Muscle layer of colon (tissue), 2 donors: ENCODE results near the gene CNTNAP2.

Source experiments
- H3K27ac ChIP-seq: one replicate; pipeline ENCODE4 v1.7.0; 2013; ENCODE audit warnings: low read depth, mild to moderate bottlenecking, low read length, moderate library complexity
- H3K27me3 ChIP-seq, 2 donors: one replicate each; pipeline ENCODE4 v1.7.0; 2013; ENCODE audit warnings: low read length in 2 of 2, mild to moderate bottlenecking in 2 of 2; ENCODE audit not compliant: insufficient read depth in 2 of 2, control insufficient read depth in 1 of 2
- H3K36me3 ChIP-seq: one replicate; pipeline ENCODE4 v1.7.0; 2013; ENCODE audit warnings: mild to moderate bottlenecking, low read length; ENCODE audit not compliant: insufficient read depth
- H3K4me1 ChIP-seq: one replicate; pipeline ENCODE4 v1.7.0; 2013; ENCODE audit warnings: mild to moderate bottlenecking, low read length; ENCODE audit not compliant: insufficient read depth
- H3K4me3 ChIP-seq, 2 donors: one replicate each; pipeline ENCODE4 v1.7.0; 2013; ENCODE audit warnings: low read length in 2 of 2, low read depth in 1 of 2, mild to moderate bottlenecking in 1 of 2, moderate library complexity in 1 of 2
- H3K9ac ChIP-seq: one replicate; pipeline ENCODE4 v1.7.0; 2013; ENCODE audit warnings: low read length
- H3K9me3 ChIP-seq: one replicate; pipeline ENCODE4 v1.7.0; 2013; ENCODE audit warnings: mild to moderate bottlenecking, low read length
- donor health status: abdominal sarcoma.
- donor health status: Adenocarcinoma of cecum.

The CNTNAP2 gene

DNA sequence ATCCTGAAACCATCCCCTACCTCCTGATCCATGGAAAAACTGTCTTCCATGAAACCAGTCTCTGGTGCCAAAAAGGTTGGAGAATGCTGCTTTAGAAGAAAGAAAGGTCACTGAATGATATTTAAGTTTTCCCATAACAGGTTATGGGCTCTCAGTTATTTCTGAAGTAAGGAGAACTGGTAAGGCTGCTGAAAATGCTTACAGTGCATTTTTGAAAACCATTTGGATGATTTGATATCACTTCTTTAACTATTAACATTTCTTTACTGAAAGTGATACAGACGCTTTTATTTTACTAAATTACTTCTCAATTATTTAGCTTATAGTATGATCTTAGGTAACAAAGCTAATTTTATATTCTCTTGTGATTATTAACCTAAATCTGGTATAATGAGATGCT lies 1379.6 kb downstream of the CNTNAP2 start:
- no peaks in the 10 kb centered on the region for H3K27me3 ChIP-seq
- H3K9ac ChIP-seq: no peak overlapping the region
- no peaks in the 10 kb centered on the region for H3K36me3 ChIP-seq
- H3K4me3 ChIP-seq: no peak overlapping the region
- H3K9me3 ChIP-seq: no peaks in the 10 kb centered on the region
- H3K4me1 ChIP-seq: no peaks in the 10 kb centered on the region
- no peak overlapping the region for H3K27ac ChIP-seq

GRCh38 chr7:147497246-147497645 lies 1380.6 kb downstream of the CNTNAP2 start:
- Histone ChIP-seq H3K36me3 (no peaks in the 10 kb centered on the region), H3K27me3 (no peaks in the 10 kb centered on the region), H3K4me3 (no peak overlapping the region), H3K27ac (no peak overlapping the region), H3K4me1 (no peaks in the 10 kb centered on the region), H3K9me3 (no peaks in the 10 kb centered on the region), H3K9ac (no peak overlapping the region)

- H3K27ac ChIP-seq: no peak overlapping the region
Measured at GRCh38 chr7:147498081-147498480, 1381.5 kb downstream of the CNTNAP2 start.

GRCh38 chr7:147509035-147509501 lies 1392.5 kb downstream of the CNTNAP2 start:
- H3K27me3 ChIP-seq: no peaks in the 10 kb centered on the region

More at GRCh38 chr7:147498081-147498480, 1381.5 kb downstream of the CNTNAP2 start:
- no peak overlapping the region for H3K9ac ChIP-seq
- no peaks in the 10 kb centered on the region for H3K36me3 ChIP-seq
- no peak overlapping the region for H3K4me3 ChIP-seq
- no peaks in the 10 kb centered on the region for H3K4me1 ChIP-seq
- no peaks in the 10 kb centered on the region for H3K9me3 ChIP-seq
- H3K27me3 ChIP-seq: no peaks in the 10 kb centered on the region

DNA sequence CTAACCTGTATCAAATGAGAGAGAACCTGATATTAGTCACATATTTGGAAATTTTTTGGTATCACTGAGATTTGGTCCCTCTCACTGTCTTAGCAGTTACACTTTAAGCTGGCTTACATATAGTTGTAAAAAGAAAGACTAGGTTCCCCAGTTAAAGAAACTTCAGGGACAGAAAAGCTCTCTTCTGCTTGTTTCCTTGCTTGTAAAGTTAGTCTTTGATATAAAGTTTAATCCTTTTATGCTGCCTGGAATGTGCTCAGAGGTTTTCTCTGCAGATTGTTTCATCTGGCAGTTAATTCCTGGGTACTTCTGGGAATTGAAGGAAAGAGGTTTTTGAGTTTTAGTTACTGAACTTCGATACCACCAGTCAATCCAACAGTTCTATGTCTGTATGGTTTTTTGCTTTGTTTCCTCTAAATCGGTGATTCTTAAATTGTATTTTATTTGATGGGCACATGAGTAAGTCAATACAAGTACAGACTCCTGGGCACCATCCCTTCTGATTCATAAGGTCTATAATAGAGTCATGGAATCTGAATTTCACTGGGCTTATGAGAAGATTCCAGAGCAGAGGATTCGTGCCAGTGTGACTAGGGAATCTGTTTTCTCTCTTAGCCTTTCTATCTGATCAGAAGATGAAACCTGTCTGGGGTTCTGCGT lies 1393.1 kb downstream of the CNTNAP2 start:
- no peak overlapping the region for H3K4me3 ChIP-seq
- H3K9ac ChIP-seq: no peak overlapping the region

More at GRCh38 chr7:147509035-147509501, 1392.5 kb downstream of the CNTNAP2 start:
- Histone ChIP-seq H3K27ac (no peak overlapping the region), H3K4me3 (no peak overlapping the region), H3K9ac (no peak overlapping the region), H3K9me3 (no peaks in the 10 kb centered on the region), H3K36me3 (no peaks in the 10 kb centered on the region), H3K4me1 (no peaks in the 10 kb centered on the region)

DNA sequence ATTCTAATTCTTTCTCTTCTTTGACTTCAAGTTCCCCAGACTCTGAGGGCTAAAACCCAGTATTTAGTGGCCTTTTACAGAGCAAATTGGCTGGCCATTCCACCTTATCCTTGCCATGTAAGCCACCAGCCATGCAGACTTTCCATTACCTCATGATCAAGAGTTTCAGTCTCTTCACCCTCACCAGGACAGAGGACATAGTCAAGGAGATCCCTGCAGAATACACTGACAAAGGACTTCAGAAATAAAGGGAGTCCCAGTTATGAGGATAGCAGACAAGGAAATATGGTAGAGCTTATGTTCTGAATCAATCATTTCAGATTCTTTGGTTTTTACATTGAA lies 1393.6 kb downstream of the CNTNAP2 start:
- Histone ChIP-seq H3K27me3 (no peaks in the 10 kb centered on the region), H3K27ac (no peak overlapping the region), H3K36me3 (no peaks in the 10 kb centered on the region), H3K4me1 (no peaks in the 10 kb centered on the region), H3K9me3 (no peaks in the 10 kb centered on the region), H3K4me3 (no peak overlapping the region), H3K9ac (no peak overlapping the region)

More for the DNA sequence above, 1393.1 kb downstream of the CNTNAP2 start:
- no peaks in the 10 kb centered on the region for H3K36me3 ChIP-seq
- no peak overlapping the region for H3K27ac ChIP-seq
- H3K4me1 ChIP-seq: no peaks in the 10 kb centered on the region
- H3K9me3 ChIP-seq: no peaks in the 10 kb centered on the region
- no peaks in the 10 kb centered on the region for H3K27me3 ChIP-seq

DNA sequence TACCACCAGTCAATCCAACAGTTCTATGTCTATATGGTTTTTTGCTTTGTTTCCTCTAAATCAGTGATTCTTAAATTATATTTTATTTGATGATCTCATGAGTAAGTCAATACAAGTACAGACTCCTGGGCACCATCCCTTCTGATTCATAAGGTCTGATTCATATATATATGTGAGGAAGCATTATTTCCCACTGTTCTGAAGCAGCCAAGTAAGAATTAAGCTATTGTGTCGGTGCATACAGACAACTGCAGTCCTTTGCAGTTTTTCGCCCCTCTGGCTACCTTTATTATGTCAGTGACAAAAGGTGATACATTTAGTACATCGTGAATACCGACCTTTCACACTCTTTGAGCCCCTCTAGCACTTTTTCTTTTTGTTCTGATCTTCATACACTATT lies 1394.3 kb downstream of the CNTNAP2 start:
- Histone ChIP-seq H3K4me1 (no peaks in the 10 kb centered on the region), H3K9ac (no peak overlapping the region), H3K27me3 (no peaks in the 10 kb centered on the region), H3K4me3 (no peak overlapping the region), H3K9me3 (no peaks in the 10 kb centered on the region), H3K27ac (no peak overlapping the region), H3K36me3 (no peaks in the 10 kb centered on the region)

- H3K36me3 ChIP-seq: no peaks in the 10 kb centered on the region
- no peak overlapping the region for H3K27ac ChIP-seq
- H3K4me3 ChIP-seq: no peak overlapping the region
- no peaks in the 10 kb centered on the region for H3K9me3 ChIP-seq
- no peak overlapping the region for H3K9ac ChIP-seq
- no peaks in the 10 kb centered on the region for H3K4me1 ChIP-seq
- no peaks in the 10 kb centered on the region for H3K27me3 ChIP-seq
Measured at GRCh38 chr7:147513451-147513850, 1396.8 kb downstream of the CNTNAP2 start.

- no peaks in the 10 kb centered on the region for H3K9me3 ChIP-seq
- no peaks in the 10 kb centered on the region for H3K27me3 ChIP-seq
- no peak overlapping the region for H3K9ac ChIP-seq
- H3K4me3 ChIP-seq: no peak overlapping the region
- H3K27ac ChIP-seq: no peak overlapping the region
- H3K4me1 ChIP-seq: no peaks in the 10 kb centered on the region
- no peaks in the 10 kb centered on the region for H3K36me3 ChIP-seq
Measured at GRCh38 chr7:147516391-147516790, 1399.8 kb downstream of the CNTNAP2 start.

DNA sequence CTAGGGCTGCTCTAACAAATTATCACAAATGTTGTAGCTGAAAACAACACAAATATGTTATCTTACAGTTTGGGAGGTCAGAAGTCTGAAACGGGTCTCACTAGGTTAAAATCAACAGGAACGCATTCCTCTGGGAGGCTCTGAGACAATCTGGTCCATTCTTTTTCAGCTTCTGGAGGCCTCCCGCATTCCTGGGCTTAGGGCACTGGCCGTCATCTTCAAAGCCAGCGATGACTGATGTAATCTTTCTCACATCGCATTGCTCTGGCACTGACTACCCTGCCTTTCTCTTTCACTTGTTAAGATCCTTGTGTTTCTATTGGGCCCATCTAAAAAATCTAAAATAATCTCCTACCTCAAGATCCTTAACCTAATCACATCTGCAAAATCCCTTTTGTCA lies 1402.5 kb downstream of the CNTNAP2 start:
- Histone ChIP-seq H3K36me3 (no peaks in the 10 kb centered on the region), H3K4me1 (no peaks in the 10 kb centered on the region), H3K27me3 (no peaks in the 10 kb centered on the region), H3K9me3 (no peaks in the 10 kb centered on the region), H3K9ac (no peak overlapping the region), H3K27ac (no peak overlapping the region), H3K4me3 (no peak overlapping the region)

DNA sequence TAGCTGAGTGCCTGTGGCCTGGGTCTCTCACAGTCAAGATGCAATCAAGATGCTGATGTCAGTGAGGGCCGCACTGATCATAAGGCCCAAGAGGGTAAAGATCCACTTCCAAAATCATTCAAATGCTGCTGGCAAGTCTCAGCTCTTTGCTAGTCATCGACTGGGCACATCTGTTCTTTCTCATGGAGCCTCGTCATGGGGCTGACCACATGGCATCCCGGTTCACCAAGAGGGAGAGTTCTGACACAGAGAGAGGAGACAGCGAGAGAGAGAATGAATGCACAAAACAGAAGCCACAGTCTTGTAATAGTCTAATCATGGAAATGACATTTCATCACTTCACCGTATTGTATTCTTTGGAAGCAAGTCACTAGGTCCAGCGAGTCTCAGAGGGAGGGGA lies 1406.5 kb downstream of the CNTNAP2 start:
- Histone ChIP-seq H3K9ac (no peak overlapping the region), H3K9me3 (no peaks in the 10 kb centered on the region), H3K36me3 (no peaks in the 10 kb centered on the region), H3K27ac (no peak overlapping the region), H3K4me1 (no peaks in the 10 kb centered on the region), H3K27me3 (no peaks in the 10 kb centered on the region), H3K4me3 (no peak overlapping the region)

DNA sequence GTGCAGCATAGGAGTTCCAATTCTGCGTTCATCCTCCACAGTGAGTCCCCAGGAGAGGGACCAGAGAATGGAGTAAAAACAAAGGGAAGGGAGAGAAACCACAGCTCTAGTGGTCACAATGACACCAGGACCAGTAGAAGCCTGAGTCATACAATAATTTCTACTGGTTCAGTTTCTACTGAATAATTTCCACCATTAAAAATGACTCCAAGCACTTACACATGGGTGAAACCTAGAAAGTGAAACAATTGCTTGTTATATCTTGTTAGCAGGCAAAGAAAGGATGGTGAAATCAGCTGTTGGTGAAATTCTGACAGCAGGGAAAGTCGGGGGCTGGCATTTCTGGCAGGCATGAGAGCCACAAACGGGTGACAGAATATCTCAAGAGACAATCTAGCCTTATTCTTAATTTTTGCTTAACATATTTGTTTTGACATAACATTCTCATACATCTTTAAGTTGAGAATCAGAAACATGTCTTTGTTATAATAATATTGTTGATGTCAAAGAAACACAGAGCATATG lies 1408.2 kb downstream of the CNTNAP2 start:
- Histone ChIP-seq H3K4me3 (no peak overlapping the region), H3K9ac (no peak overlapping the region), H3K36me3 (no peaks in the 10 kb centered on the region), H3K27ac (no peak overlapping the region), H3K9me3 (no peaks in the 10 kb centered on the region), H3K27me3 (no peaks in the 10 kb centered on the region), H3K4me1 (no peaks in the 10 kb centered on the region)
